SU-DHL-6 (cell line): ENCODE results near the gene CGB8.

Experiments
- H2AFZ ChIP-seq: fragments of 200-600 bp; sonication (generic); 2 replicates; pipeline ENCODE4 v1.6.1; 2014; ENCODE audit warnings: low read depth, mild to moderate bottlenecking, moderate library complexity, mixed read lengths, antibody characterized with exemption, low read length; ENCODE audit not compliant: severe bottlenecking
- H3F3A ChIP-seq: fragments of 200-600 bp; shearing (Covaris generic); 2 replicates; pipeline ENCODE4 v1.6.0; 2016; ENCODE audit warnings: antibody characterized with exemption, mild to moderate bottlenecking; ENCODE audit not compliant: insufficient read depth
- H3K27ac ChIP-seq: fragments of 200-600 bp; sonication (generic); 2 replicates; pipeline ENCODE4 v1.5.1; 2016; ENCODE audit warnings: low read depth, mild to moderate bottlenecking, low read length, moderate library complexity, mixed read lengths
- H3K27me3 ChIP-seq: fragments of 200-600 bp; sonication (generic), shearing (Covaris generic); 2 replicates; pipeline ENCODE4 v1.6.0; 2014; ENCODE audit warnings: mild to moderate bottlenecking, low read length
- H3K36me3 ChIP-seq: fragments of 200-600 bp; sonication (generic); 2 replicates; pipeline ENCODE4 v1.6.1; 2014; ENCODE audit warnings: mild to moderate bottlenecking, low read length, mixed read lengths
- H3K4me2 ChIP-seq: fragments of 300-600, 200-600 bp; shearing (Covaris generic), sonication (generic); 2 replicates; pipeline ENCODE4 v1.6.0; 2014; ENCODE audit warnings: low read length, low read depth, mild to moderate bottlenecking; ENCODE audit not compliant: poor library complexity, severe bottlenecking
- H3K4me3 ChIP-seq: fragments of 200-600 bp; sonication (generic); 2 replicates; pipeline ENCODE4 v1.5.1; 2014; ENCODE audit warnings: antibody characterized with exemption, low read length, mild to moderate bottlenecking, mixed read lengths; ENCODE audit not compliant: insufficient read depth, poor library complexity, severe bottlenecking
- H3K79me2 ChIP-seq: fragments of 200-600 bp; sonication (generic); 2 replicates; pipeline ENCODE4 v1.6.1; 2014; ENCODE audit warnings: mild to moderate bottlenecking, low read length, moderate library complexity; ENCODE audit not compliant: insufficient read depth
- H3K9ac ChIP-seq: fragments of 200-600 bp; sonication (generic); 2 replicates; pipeline ENCODE4 v1.7.0; 2014; ENCODE audit warnings: mild to moderate bottlenecking, low read length
- H3K9me2 ChIP-seq: fragments of 200-600 bp; sonication (generic); replicated peaks from 2 replicates; pipeline ENCODE4 v1.6.1; 2014; ENCODE audit warnings: low read length; ENCODE audit not compliant: insufficient read depth
- H3K9me3 ChIP-seq: fragments of 200-600 bp; sonication (generic); 2 replicates; pipeline ENCODE4 v1.6.1; 2014; ENCODE audit warnings: low read length, mixed read lengths; ENCODE audit not compliant: insufficient read depth
- H4K20me1 ChIP-seq: fragments of 200-600 bp; sonication (generic); 2 replicates; pipeline ENCODE4 v1.6.1; 2014; ENCODE audit warnings: low read depth, mild to moderate bottlenecking, antibody characterized with exemption, low read length, moderate library complexity, mixed read lengths
- EZH2phosphoT487 ChIP-seq: fragments of 200-600 bp; sonication (generic), shearing (Covaris generic); conservative IDR thresholded peaks from 2 replicates; pipeline ENCODE4 v1.6.1; 2018; ENCODE audit warnings: mild to moderate bottlenecking, antibody characterized with exemption, low read length, moderate library complexity, mixed read lengths
- TF ChIP-seq, protein P1 (sequence below): fragments of 200-600 bp; sonication (generic); IDR thresholded peaks from one replicate; pipeline ENCODE4 v1.5.1; 2017; ENCODE audit warnings: antibody characterized with exemption, mild to moderate bottlenecking, low read length, moderate library complexity; ENCODE audit not compliant: insufficient read depth, poor library complexity, severe bottlenecking

The CGB8 gene

DNA sequence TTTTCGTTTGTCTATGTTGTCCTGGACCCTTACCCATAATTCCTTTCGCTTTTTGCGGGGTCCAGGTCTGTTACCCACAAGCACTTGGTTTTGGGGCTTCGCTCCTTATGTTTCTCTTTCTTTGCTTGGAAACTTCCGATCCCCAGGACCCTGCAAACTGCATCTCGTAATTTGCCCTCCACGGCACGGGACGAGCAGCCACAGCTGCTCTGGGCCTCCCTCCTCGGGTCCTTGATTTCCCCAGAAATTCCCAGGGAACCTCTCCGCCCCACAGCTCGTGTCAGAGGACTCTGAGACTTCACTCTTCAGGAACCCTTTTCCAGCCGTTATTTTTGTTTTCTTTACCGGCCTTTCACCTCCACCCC is 36.9 kb upstream of the CGB8 start:
- peak overlapping the region; percentile 94 for H3K4me2 ChIP-seq
- peaks cover 27% of the 10 kb centered on the region for H4K20me1 ChIP-seq
- H2AFZ ChIP-seq: no peak overlapping the region
- peak overlapping the region; percentile 62 for H3K27ac ChIP-seq
- peak overlapping the region; percentile 95 for H3K4me3 ChIP-seq
- no peaks in the 10 kb centered on the region for H3K9me2 ChIP-seq
- H3K9ac ChIP-seq: peak overlapping the region; percentile 79
- no peak for TF ChIP-seq EZH2phosphoT487
- no peaks in the 10 kb centered on the region for H3F3A ChIP-seq
- peaks cover 56% of the 10 kb centered on the region for H3K79me2 ChIP-seq
- H3K9me3 ChIP-seq: no peaks in the 10 kb centered on the region
- H3K27me3 ChIP-seq: no peaks in the 10 kb centered on the region
- H3K36me3 ChIP-seq: peaks cover 26% of the 10 kb centered on the region

DNA sequence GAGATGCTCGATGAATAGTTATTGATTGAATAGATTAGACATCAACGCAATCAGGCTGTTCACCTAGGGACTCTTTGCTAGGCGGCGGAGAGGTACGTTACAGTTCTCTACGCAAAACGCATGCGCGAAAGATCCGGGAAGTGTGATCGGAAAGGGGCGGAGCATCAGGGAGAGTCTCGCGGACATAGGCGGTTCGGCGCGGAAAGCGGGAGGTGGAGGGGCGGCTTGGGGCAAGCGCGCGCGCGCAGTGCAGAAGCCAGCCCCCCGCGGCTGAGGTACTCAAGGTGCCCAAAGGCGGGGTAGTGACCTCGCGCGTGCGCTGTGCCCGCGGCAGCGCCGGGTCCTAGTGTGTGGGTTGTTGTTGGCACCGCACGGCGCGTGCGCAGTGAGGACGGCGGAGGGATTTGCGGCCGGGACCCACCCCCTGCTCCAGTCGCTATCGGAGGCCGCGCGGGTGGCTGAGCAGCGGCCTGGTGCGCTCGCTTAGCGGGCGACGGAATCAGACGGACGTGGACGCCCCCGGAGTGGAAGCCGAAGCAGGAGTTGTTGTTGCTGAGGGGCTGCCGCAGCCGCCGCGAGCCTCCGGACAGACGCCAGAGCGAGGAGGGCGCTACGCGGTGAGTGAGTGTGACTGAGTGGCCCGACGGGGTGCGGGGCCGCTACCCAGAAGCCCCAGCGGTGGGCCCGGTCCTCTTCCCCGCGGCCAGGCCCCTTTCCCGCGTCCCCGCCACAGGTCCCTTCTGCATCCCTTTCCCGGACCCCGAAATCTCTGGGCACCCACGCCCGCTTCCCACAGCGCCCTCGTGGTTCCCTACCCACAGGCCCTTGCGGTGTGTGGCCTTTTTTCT is 36.3 kb upstream of the CGB8 start, which contains the start of gene SNRNP70:
Gene SNRNP70 (plus strand): TSS at position 432 of the 848 bp plus-strand sequence. CDS start 964 bp downstream, outside the sequence.
- Histone ChIP-seq H3K27me3 (no peaks in the 10 kb centered on the region), H3K4me3 (peak within 1 kb of the TSS; percentile 95), H3K9me3 (no peaks in the 10 kb centered on the region), H3K9ac (peak within 1 kb of the TSS; percentile 79), H3K9me2 (no peaks in the 10 kb centered on the region), H3F3A (no peaks in the 10 kb centered on the region), H3K27ac (peak within 1 kb of the TSS; percentile 62), H3K36me3 (peaks cover 23% of the 10 kb centered on the region), H3K79me2 (peaks cover 50% of the 10 kb centered on the region), H3K4me2 (peak within 1 kb of the TSS; percentile 94), H2AFZ (peak within 1 kb of the TSS; percentile 78), H4K20me1 (peaks cover 27% of the 10 kb centered on the region)
- TF ChIP-seq EZH2phosphoT487: no peak
- TF ChIP-seq, protein P1, sequence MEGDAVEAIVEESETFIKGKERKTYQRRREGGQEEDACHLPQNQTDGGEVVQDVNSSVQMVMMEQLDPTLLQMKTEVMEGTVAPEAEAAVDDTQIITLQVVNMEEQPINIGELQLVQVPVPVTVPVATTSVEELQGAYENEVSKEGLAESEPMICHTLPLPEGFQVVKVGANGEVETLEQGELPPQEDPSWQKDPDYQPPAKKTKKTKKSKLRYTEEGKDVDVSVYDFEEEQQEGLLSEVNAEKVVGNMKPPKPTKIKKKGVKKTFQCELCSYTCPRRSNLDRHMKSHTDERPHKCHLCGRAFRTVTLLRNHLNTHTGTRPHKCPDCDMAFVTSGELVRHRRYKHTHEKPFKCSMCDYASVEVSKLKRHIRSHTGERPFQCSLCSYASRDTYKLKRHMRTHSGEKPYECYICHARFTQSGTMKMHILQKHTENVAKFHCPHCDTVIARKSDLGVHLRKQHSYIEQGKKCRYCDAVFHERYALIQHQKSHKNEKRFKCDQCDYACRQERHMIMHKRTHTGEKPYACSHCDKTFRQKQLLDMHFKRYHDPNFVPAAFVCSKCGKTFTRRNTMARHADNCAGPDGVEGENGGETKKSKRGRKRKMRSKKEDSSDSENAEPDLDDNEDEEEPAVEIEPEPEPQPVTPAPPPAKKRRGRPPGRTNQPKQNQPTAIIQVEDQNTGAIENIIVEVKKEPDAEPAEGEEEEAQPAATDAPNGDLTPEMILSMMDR: no peak

GRCh38 chr19:49084206-49085019 is 35.5 kb upstream of the CGB8 start:
- Histone ChIP-seq H4K20me1 (peaks cover 27% of the 10 kb centered on the region), H3F3A (no peaks in the 10 kb centered on the region), H3K9me3 (no peaks in the 10 kb centered on the region), H3K9me2 (no peaks in the 10 kb centered on the region), H3K79me2 (peaks cover 42% of the 10 kb centered on the region), H3K27ac (peak overlapping the region; percentile 62), H3K4me3 (peak overlapping the region; percentile 49), H3K27me3 (no peaks in the 10 kb centered on the region), H3K36me3 (peaks cover 23% of the 10 kb centered on the region), H2AFZ (peak overlapping the region; percentile 78), H3K9ac (peak overlapping the region; percentile 79), H3K4me2 (peak overlapping the region; percentile 94)
- TF ChIP-seq, protein P1: no peak
- no peak for TF ChIP-seq EZH2phosphoT487
